Peyer's patch (tissue), 4 donors: ENCODE data around the gene TPD52L2. TPM values are rescaled to one million over a fixed set of nuclear protein-coding genes. Genes with fewer than 3 reads are reported as not detected.

ENCODE experiments used
- DNase-seq, 3 donors: peaks; one replicate each; pipeline ENCODE4 v3.0.0-alpha.2; 2017 to 2019
- H3K27ac ChIP-seq, 4 donors: fragments of 200-600 bp; sonication (generic); one replicate each; pipeline ENCODE4 v1.5.1; 2016 to 2019
- H3K27me3 ChIP-seq, 2 donors: fragments of 200-600 bp; sonication (generic); one replicate each; pipeline ENCODE4 v1.5.1; 2019
- H3K36me3 ChIP-seq, 3 donors: fragments of 200-600 bp; sonication (generic); one replicate each; pipeline ENCODE4 v1.5.1; 2016 to 2019
- H3K4me1 ChIP-seq, 4 donors: fragments of 200-600 bp; sonication (generic); one replicate each; pipeline ENCODE4 v1.5.1; 2016 to 2019
- H3K4me3 ChIP-seq, 4 donors: fragments of 200-600 bp; sonication (generic); 1 replicate in 3 of 4; 2 replicates in 1 of 4; pipeline ENCODE4 v1.5.1; 2016 to 2019; ENCODE audit warnings: mild to moderate bottlenecking in 1 of 4
- H3K9me3 ChIP-seq, 4 donors: fragments of 200-600 bp; sonication (generic); one replicate each; pipeline ENCODE4 v1.5.1; 2016 to 2019; ENCODE audit warnings: mild to moderate bottlenecking in 1 of 4
- POLR2A ChIP-seq, 2 donors: fragments of 450-650 bp; IDR thresholded peaks; one replicate each; pipeline ENCODE4 v1.5.1; 2017; ENCODE audit warnings: antibody characterized with exemption in 2 of 2, mild to moderate bottlenecking in 2 of 2, moderate library complexity in 2 of 2
- total RNA-seq, 4 donors: library from RNA; depleted of rRNA; stranded (reverse); fragments of >200 nt; gene quantifications; one replicate each; pipeline ENCODE4 v1.1.0, GENCODE V29; 2016
- TF ChIP-seq, protein P1 (sequence below), 6 experiments: fragments of 450-650 bp in 4 of 6; fragments of 200-600 bp in 2 of 6; sonication (generic) in 1 of 6; IDR thresholded peaks; one replicate each; pipeline ENCODE4 v1.5.1; 2017 to 2019; ENCODE audit warnings: antibody characterized with exemption in 6 of 6, mild to moderate bottlenecking in 3 of 6, moderate library complexity in 1 of 6

Gene TPD52L2
- total RNA-seq, 4 donors from 2014 or later: 59.4 to 78.7 (median 65.1) TPM

DNA sequence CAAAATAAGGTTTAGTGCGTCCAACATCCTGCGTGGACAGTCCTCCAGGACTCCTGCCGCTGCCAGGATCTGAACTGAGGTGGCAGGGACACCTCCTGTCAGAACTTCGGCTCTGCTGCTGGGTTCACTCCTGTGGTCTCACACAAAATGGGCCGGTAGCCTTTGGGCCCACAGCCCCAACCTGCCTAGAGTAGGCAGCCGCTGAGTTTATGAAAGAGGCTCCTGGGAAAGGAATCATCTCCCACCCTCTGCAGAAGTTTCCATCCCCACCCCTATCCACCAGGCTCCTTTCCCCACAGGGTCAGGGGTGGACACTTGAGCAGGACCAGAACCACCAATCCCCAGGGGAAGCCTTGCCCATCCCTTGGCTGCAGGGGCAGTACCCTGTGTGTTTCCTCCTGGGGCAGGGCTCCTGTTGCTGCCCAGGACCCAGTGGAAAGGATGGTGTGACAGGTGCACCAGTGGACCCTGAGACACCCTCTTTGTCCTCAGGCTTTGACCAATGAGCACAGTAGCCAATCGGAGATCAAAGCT is 5.8 kb upstream of the TPD52L2 start:
- Histone ChIP-seq H3K27ac (peak overlapping the region; percentile 22 to 65 (median 44)), H3K27me3 (peaks cover 0 to 8% of the 10 kb centered on the region in 2 donors), H3K9me3 (no peaks in the 10 kb centered on the region), H3K4me3 (no peak overlapping the region), H3K36me3 (peaks cover 0 to 14% (median 0%) of the 10 kb centered on the region in 3 donors), H3K4me1 (peaks cover 0 to 54% (median 24%) of the 10 kb centered on the region in 4 donors)
- TF ChIP-seq, protein P1, sequence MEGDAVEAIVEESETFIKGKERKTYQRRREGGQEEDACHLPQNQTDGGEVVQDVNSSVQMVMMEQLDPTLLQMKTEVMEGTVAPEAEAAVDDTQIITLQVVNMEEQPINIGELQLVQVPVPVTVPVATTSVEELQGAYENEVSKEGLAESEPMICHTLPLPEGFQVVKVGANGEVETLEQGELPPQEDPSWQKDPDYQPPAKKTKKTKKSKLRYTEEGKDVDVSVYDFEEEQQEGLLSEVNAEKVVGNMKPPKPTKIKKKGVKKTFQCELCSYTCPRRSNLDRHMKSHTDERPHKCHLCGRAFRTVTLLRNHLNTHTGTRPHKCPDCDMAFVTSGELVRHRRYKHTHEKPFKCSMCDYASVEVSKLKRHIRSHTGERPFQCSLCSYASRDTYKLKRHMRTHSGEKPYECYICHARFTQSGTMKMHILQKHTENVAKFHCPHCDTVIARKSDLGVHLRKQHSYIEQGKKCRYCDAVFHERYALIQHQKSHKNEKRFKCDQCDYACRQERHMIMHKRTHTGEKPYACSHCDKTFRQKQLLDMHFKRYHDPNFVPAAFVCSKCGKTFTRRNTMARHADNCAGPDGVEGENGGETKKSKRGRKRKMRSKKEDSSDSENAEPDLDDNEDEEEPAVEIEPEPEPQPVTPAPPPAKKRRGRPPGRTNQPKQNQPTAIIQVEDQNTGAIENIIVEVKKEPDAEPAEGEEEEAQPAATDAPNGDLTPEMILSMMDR (IDR thresholded peaks at IDR 0.05): no peak
- no peak for TF ChIP-seq POLR2A (IDR thresholded peaks at IDR 0.05)
- no peak for DNase-seq

DNA sequence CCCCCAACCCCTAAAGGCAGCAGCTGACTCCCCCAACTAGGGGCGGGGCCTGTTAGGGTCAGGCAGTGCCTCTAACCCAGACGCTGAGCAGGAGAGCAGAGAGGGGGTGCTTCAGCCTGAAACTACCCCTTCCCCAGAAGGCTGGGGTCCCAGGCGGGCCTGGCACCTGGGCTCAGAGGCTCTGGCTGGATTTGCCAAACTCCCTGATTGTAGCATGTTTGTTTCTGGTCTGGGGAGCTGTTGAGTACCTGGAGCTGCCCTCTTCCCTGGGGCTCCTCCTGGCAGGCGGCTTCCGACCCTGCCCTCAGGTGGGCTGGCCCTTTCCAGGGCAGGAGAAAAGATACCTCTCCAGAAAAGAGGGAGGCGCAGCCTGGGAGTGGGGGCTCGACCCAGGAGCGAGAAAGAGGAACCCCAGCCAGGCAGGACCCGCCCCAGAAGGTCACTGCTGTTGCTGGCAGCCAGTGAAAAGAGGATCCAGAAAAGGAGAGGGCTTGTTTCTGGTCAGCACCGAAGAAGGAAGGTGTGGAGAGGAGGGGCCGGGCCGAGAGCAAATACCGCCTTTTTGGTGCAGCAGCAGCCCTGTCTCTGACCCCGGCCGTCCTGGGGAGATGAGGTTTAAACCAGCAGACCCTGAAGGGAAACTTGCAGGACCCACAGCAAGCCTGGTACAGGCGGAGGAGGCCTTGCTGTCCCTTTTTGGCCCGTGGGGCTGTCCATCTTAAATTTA is 4.6 kb upstream of the TPD52L2 start:
- no peak overlapping the region for H3K4me3 ChIP-seq
- no peak overlapping the region for H3K27ac ChIP-seq
- no peak for DNase-seq
- no peaks in the 10 kb centered on the region for H3K27me3 ChIP-seq
- H3K36me3 ChIP-seq: peaks cover 0 to 14% (median 0%) of the 10 kb centered on the region in 3 donors
- TF ChIP-seq, protein P1 (IDR thresholded peaks at IDR 0.05): no peak
- TF ChIP-seq POLR2A (IDR thresholded peaks at IDR 0.05): no peak
- H3K4me1 ChIP-seq: peaks cover 0 to 42% (median 21%) of the 10 kb centered on the region in 4 donors
- no peaks in the 10 kb centered on the region for H3K9me3 ChIP-seq

DNA sequence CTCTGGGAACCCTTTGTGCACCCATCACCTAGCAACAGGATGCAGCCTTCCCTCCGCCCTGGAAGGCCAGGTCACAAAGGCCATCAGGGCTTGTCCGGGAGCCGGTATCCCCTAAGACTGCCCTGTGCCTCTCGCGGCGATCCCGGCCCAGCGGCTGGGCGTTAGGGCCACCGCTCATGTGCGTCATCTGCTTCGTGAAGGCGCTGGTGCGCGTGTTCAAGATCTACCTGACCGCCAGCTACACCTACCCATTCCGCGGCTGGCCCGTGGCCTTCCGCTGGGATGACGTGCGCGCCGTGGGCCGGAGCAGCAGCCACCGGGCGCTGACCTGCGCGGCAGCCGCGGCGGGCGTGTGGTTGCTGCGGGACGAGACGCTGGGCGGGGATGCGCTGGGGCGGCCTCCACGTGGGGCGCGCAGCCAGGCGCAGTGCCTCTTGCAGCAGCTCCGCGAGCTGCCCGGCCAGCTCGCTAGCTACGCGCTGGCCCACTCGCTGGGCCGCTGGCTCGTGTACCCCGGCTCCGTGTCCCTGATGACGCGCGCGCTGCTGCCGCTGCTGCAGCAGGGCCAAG is 3.6 kb upstream of the TPD52L2 start, which contains the start of gene ABHD16B:
Gene ABHD16B (plus strand): TSS at position 134 of the 570 bp plus-strand sequence. CDS start 43 bp downstream, at position 177.
- Histone ChIP-seq H3K27ac (no peak within 1 kb of the TSS), H3K27me3 (no peaks in the 10 kb centered on the region), H3K9me3 (no peaks in the 10 kb centered on the region), H3K36me3 (peaks cover 0 to 14% (median 0%) of the 10 kb centered on the region in 3 donors), H3K4me1 (peaks cover 0 to 41% (median 25%) of the 10 kb centered on the region in 4 donors), H3K4me3 (no peak within 1 kb of the TSS)
- no peak for DNase-seq
- TF ChIP-seq POLR2A (IDR thresholded peaks at IDR 0.05): no peak
- TF ChIP-seq, protein P1 (IDR thresholded peaks at IDR 0.05): no peak

DNA sequence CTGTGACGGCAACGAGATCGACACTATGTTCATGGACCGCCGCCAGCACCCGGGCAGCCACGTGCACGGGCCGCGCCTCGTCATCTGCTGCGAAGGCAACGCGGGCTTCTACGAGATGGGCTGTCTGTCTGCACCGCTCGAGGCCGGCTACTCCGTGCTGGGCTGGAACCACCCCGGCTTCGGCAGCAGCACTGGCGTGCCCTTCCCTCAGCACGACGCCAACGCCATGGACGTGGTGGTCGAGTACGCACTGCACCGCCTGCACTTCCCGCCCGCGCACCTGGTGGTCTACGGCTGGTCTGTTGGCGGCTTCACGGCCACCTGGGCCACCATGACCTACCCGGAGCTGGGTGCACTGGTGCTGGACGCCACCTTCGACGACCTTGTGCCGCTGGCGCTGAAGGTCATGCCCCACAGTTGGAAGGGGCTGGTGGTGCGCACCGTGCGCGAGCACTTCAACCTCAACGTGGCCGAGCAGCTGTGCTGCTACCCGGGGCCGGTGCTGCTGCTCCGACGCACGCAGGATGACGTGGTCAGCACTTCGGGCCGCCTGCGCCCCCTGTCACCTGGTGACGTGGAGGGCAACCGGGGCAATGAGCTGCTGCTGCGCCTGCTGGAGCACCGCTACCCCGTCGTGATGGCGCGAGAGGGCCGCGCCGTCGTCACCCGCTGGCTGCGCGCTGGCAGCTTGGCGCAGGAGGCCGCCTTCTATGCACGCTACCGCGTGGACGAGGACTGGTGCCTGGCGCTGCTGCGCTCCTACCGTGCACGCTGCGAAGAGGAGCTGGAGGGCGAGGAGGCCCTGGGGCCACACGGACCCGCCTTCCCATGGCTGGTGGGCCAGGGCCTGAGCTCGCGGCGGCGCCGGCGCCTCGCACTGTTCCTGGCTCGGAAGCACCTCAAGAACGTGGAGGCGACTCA is 2.8 kb upstream of the TPD52L2 start:
- no peak overlapping the region for H3K4me3 ChIP-seq
- H3K36me3 ChIP-seq: peaks cover 0 to 14% (median 0%) of the 10 kb centered on the region in 3 donors
- no peaks in the 10 kb centered on the region for H3K27me3 ChIP-seq
- no peaks in the 10 kb centered on the region for H3K9me3 ChIP-seq
- peaks cover 0 to 42% (median 25%) of the 10 kb centered on the region in 4 donors for H3K4me1 ChIP-seq
- DNase-seq: no peak
- TF ChIP-seq, protein P1 (IDR thresholded peaks at IDR 0.05): no peak
- no peak for TF ChIP-seq POLR2A (IDR thresholded peaks at IDR 0.05)
- H3K27ac ChIP-seq: no peak overlapping the region
